ENCODE measurements around the gene GLTP.

DNA sequence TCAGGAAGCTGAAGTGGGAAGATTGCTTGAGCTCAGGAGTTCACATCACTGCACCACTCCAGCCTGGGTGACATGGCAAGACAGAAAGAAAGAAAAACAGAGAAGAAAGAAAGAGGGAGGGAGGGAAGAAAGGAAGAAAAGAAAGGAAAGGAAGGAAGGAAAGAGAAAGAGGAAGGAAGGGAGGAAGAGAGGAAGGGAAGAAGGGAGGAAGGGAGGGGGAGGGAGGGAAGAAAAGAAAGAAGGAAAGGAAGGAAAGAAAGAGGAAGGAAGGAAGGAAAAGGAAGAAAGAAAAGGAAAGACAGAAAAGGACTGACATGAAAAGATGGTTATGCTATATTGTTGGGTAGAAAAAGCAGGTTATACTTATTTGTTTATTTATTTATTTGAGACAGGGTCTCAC lies 3.9 kb downstream of the GLTP start:
- TF ChIP-seq CTCF (conservative IDR thresholded peaks at IDR 0.05 in 1 of 2, IDR thresholded peaks at IDR 0.05 in 1 of 2; ENCODE audit: low read depth in 1 of 2, low read length in 2 of 2) (no peak), EZH2 (IDR thresholded peaks at IDR 0.05; ENCODE audit: low read length, missing control alignments) (no peak)
